Stimulated activated CD4-positive, alpha-beta T cell treated with anti-CD3 and anti-CD28 coated beads, Interleukin-12 subunit alpha, Interleukin-12 subunit beta, amount 100 ng/mL, for 4 hours (primary cell): ENCODE data around the gene TXNRD1.
"Not testable (repeated sequence)": the region's sequence is repeated elsewhere in the genome, so short reads cannot be mapped to it uniquely, and the experiment has no call there.

Experiments used
- DNase-seq: peaks from one replicate; pipeline ENCODE4 v3.0.0-alpha.2; 2020

The TXNRD1 gene

GRCh38 chr12:104285740-104286515 is 70.3 kb downstream of the TXNRD1 start:
- DNase-seq, result no peak

- peak; percentile 84 for DNase-seq
Measured at GRCh38 chr12:104286516-104287482, 71.2 kb downstream of the TXNRD1 start.

- peak; percentile 80 for DNase-seq
Measured at GRCh38 chr12:104288635-104289274, 73.2 kb downstream of the TXNRD1 start.

GRCh38 chr12:104290320-104290719 is 74.7 kb downstream of the TXNRD1 start:
- DNase-seq, result no peak

- no peak for DNase-seq
Measured at GRCh38 chr12:104290855-104291254, 75.3 kb downstream of the TXNRD1 start.

- no peak for DNase-seq
Measured at GRCh38 chr12:104291867-104292524, 76.4 kb downstream of the TXNRD1 start.

- no peak for DNase-seq
Measured at GRCh38 chr12:104292872-104293794, 77.6 kb downstream of the TXNRD1 start.

- DNase-seq, result not testable (repeated sequence)
Measured at GRCh38 chr12:104294158-104294859, 78.7 kb downstream of the TXNRD1 start.

GRCh38 chr12:104294927-104295668 is 79.5 kb downstream of the TXNRD1 start:
- DNase-seq, result no peak

- DNase-seq, result no peak
Measured at GRCh38 chr12:104295954-104296353, 80.4 kb downstream of the TXNRD1 start.

- no peak for DNase-seq
Measured at GRCh38 chr12:104296718-104297117, 81.1 kb downstream of the TXNRD1 start.

GRCh38 chr12:104297477-104298113 is 82.0 kb downstream of the TXNRD1 start:
- DNase-seq, result no peak

GRCh38 chr12:104299842-104300481 is 84.4 kb downstream of the TXNRD1 start:
- no peak for DNase-seq

GRCh38 chr12:104303538-104304151 is 88.1 kb downstream of the TXNRD1 start, which contains the start of gene EID3:
TSS of gene EID3 (plus strand) at chr12:104303739. CDS start at chr12:104303935, 196 bp downstream.
- DNase-seq, result peak; percentile 88

GRCh38 chr12:104304261-104305009 is 88.9 kb downstream of the TXNRD1 start:
- no peak for DNase-seq

GRCh38 chr12:104305349-104305748 is 89.8 kb downstream of the TXNRD1 start:
- no peak for DNase-seq

- DNase-seq, result no peak
Measured at GRCh38 chr12:104306376-104306775, 90.8 kb downstream of the TXNRD1 start.
